Ovary (tissue), 3 donors: Measurements from ENCODE around the gene MAP1A.

ENCODE experiments used
- EP300 ChIP-seq: sonication (generic); formaldehyde crosslinking; IDR thresholded peaks from one replicate; pipeline ENCODE4 v1.6.1; 2017; ENCODE audit warnings: antibody characterized with exemption
- TF ChIP-seq, protein P1 (sequence below), 3 donors: fragments of 450-650 bp in 2 of 3; fragments of 200-600 bp in 1 of 3; IDR thresholded peaks; one replicate each; pipeline versions ENCODE4 v1.5.1 to v1.8.0; 2016 to 2022; ENCODE audit warnings: antibody characterized with exemption in 3 of 3, mild to moderate bottlenecking in 1 of 3
- donor health status: DM: no; HTN: no; CAD: no.

DNA sequence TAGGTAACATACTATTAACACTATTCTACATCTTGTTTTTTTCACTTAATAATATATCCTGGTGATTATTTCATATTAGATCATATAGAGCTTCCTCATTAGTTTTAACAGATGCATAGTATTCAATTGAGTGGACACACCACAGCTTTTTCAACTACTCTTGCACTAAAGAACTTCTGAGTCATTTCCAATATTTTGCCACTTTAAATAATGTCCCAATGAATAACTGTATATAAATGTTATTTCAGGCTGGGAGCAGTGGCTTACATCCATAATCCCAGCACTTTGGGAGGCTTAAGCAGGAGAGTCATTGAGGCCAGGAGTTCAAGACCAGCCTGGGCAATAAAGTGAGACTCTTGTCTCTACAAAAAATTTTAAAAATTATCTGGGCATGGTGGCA is 26.9 kb downstream of the MAP1A start:
- TF ChIP-seq, protein P1, sequence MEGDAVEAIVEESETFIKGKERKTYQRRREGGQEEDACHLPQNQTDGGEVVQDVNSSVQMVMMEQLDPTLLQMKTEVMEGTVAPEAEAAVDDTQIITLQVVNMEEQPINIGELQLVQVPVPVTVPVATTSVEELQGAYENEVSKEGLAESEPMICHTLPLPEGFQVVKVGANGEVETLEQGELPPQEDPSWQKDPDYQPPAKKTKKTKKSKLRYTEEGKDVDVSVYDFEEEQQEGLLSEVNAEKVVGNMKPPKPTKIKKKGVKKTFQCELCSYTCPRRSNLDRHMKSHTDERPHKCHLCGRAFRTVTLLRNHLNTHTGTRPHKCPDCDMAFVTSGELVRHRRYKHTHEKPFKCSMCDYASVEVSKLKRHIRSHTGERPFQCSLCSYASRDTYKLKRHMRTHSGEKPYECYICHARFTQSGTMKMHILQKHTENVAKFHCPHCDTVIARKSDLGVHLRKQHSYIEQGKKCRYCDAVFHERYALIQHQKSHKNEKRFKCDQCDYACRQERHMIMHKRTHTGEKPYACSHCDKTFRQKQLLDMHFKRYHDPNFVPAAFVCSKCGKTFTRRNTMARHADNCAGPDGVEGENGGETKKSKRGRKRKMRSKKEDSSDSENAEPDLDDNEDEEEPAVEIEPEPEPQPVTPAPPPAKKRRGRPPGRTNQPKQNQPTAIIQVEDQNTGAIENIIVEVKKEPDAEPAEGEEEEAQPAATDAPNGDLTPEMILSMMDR (IDR thresholded peaks at IDR 0.05): no peak
- no peak for TF ChIP-seq EP300
